GM23338 (cell line): ENCODE data around the gene FRMD4A. TPM values are rescaled to one million over a fixed set of nuclear protein-coding genes. Genes with fewer than 3 reads are reported as not detected.

Source experiments
- ATAC-seq: fragments of 200-7000 bp; cut with Tn5 transposase; 3 replicates; pipeline ENCODE4 v1.9.1; 2020
- DNase-seq: peaks from one replicate; pipeline ENCODE4 v3.0.0-alpha.2; 2015; ENCODE audit warnings: low spot score
- H2AFZ ChIP-seq: fragments of 200-600 bp; sonication (generic); 2 replicates; pipeline ENCODE4 v1.8.0; 2016; ENCODE audit warnings: antibody characterized with exemption, mild to moderate bottlenecking, moderate library complexity
- H3F3A ChIP-seq: fragments of 200-600 bp; sonication (generic); replicated peaks from 2 replicates; pipeline ENCODE4 v1.8.0; 2017; ENCODE audit warnings: antibody characterized with exemption, mixed run types, low read depth
- H3K27ac ChIP-seq: fragments of 200-600 bp; sonication (generic); 2 replicates; pipeline ENCODE4 v1.6.1; 2016; ENCODE audit warnings: low read depth
- H3K27me3 ChIP-seq: fragments of 200-600 bp; sonication (generic); 2 replicates; pipeline ENCODE4 v1.8.0; 2016; ENCODE audit warnings: mild to moderate bottlenecking, mixed run types, moderate library complexity; ENCODE audit not compliant: insufficient read depth
- H3K36me3 ChIP-seq: fragments of 200-600 bp; sonication (generic); 2 replicates; pipeline ENCODE4 v1.8.0; 2016; ENCODE audit warnings: mild to moderate bottlenecking; ENCODE audit not compliant: insufficient read depth
- H3K4me1 ChIP-seq: fragments of 200-600 bp; sonication (generic); 2 replicates; pipeline ENCODE4 v1.8.0; 2016; ENCODE audit warnings: mild to moderate bottlenecking, moderate library complexity; ENCODE audit not compliant: insufficient read depth
- H3K4me2 ChIP-seq: fragments of 200-600 bp; sonication (generic); 2 replicates; pipeline ENCODE4 v1.7.1; 2017; ENCODE audit warnings: mixed run types
- H3K4me3 ChIP-seq: fragments of 200-600 bp; sonication (generic); 2 replicates; pipeline ENCODE4 v1.6.1; 2016; ENCODE audit warnings: mixed run types
- H3K79me2 ChIP-seq: fragments of 200-600 bp; sonication (generic); replicated peaks from 2 replicates; pipeline ENCODE4 v1.8.0; 2017; ENCODE audit warnings: mild to moderate bottlenecking; ENCODE audit not compliant: insufficient read depth
- H3K9me2 ChIP-seq: fragments of 200-600 bp; sonication (generic); 2 replicates; pipeline ENCODE4 v1.8.0; 2017; ENCODE audit not compliant: insufficient read depth
- H4K20me1 ChIP-seq: fragments of 200-600 bp; sonication (generic); replicated peaks from 2 replicates; pipeline ENCODE4 v1.8.0; 2017; ENCODE audit warnings: mild to moderate bottlenecking; ENCODE audit not compliant: insufficient read depth
- H3K27ac Mint-ChIP-seq: 2 replicates; pipeline ENCODE4 v1.8.0; 2020; ENCODE audit warnings: inconsistent platforms, mild to moderate bottlenecking, moderate library complexity, mixed read lengths
- H3K27me3 Mint-ChIP-seq: 3 replicates; pipeline ENCODE4 v1.8.0; 2022; ENCODE audit warnings: low read depth, mild to moderate bottlenecking, moderate library complexity, mixed read lengths, inconsistent platforms; ENCODE audit not compliant: insufficient read depth, poor library complexity
- H3K36me3 Mint-ChIP-seq: 3 replicates; pipeline ENCODE4 v1.8.0; 2021; ENCODE audit warnings: low read depth, mild to moderate bottlenecking, inconsistent platforms, moderate library complexity, mixed read lengths
- H3K4me1 Mint-ChIP-seq: 3 replicates; pipeline ENCODE4 v1.8.0; 2020; ENCODE audit warnings: mild to moderate bottlenecking, inconsistent platforms, mixed read lengths
- H3K4me3 Mint-ChIP-seq: 3 replicates; pipeline ENCODE4 v1.8.0; 2021; ENCODE audit warnings: moderate library complexity, mild to moderate bottlenecking, inconsistent platforms, mixed read lengths
- H3K9me3 Mint-ChIP-seq: 3 replicates; pipeline ENCODE4 v1.8.0; 2020; ENCODE audit warnings: moderate library complexity, mild to moderate bottlenecking, inconsistent platforms, mixed read lengths
- CREB1 ChIP-seq: fragments of 250-450 bp; sonication (Bioruptor Pico); IDR thresholded peaks from 2 replicates; pipeline ENCODE4 v1.5.0; 2020; ENCODE audit warnings: low read depth, mild to moderate bottlenecking, moderate library complexity
- CTCF ChIP-seq, 2 experiments: fragments of 200-600 bp in 1 of 2; sonication (generic) in 1 of 2; conservative IDR thresholded peaks; 2 replicates each; pipeline versions ENCODE4 v1.5.1 to v1.6.1; 2016 to 2017; ENCODE audit warnings: antibody characterized with exemption in 2 of 2, low read depth in 2 of 2, mild to moderate bottlenecking in 2 of 2, moderate library complexity in 1 of 2
- ETS1 ChIP-seq: IDR thresholded peaks from 2 replicates; pipeline ENCODE4 v1.6.1; 2016; ENCODE audit warnings: antibody characterized with exemption
- EZH2 ChIP-seq: fragments of 200-600 bp; sonication (generic); IDR thresholded peaks from one replicate; pipeline ENCODE4 v1.8.0; 2017; ENCODE audit warnings: antibody characterized with exemption, mild to moderate bottlenecking, low read depth; ENCODE audit not compliant: unreplicated experiment
- EZH2phosphoT487 ChIP-seq: fragments of 200-600 bp; sonication (generic); IDR thresholded peaks from one replicate; pipeline ENCODE4 v1.8.1; 2018; ENCODE audit warnings: antibody characterized with exemption; ENCODE audit not compliant: unreplicated experiment
- JUNB ChIP-seq: IDR thresholded peaks from one replicate; pipeline ENCODE4 v1.6.1; 2016; ENCODE audit warnings: antibody characterized with exemption; ENCODE audit not compliant: unreplicated experiment
- NANOG ChIP-seq: IDR thresholded peaks from 2 replicates; pipeline ENCODE4 v1.6.1; 2016; ENCODE audit warnings: antibody characterized with exemption, borderline replicate concordance
- POLR2AphosphoS5 ChIP-seq: IDR thresholded peaks from 2 replicates; pipeline ENCODE4 v1.6.1; 2016; ENCODE audit warnings: antibody characterized with exemption, low read depth
- REST ChIP-seq: IDR thresholded peaks from one replicate; pipeline ENCODE4 v1.6.1; 2018; ENCODE audit warnings: antibody characterized with exemption; ENCODE audit not compliant: unreplicated experiment
- STAT1 ChIP-seq: IDR thresholded peaks from one replicate; pipeline ENCODE4 v1.6.1; 2016; ENCODE audit warnings: antibody characterized with exemption; ENCODE audit not compliant: unreplicated experiment
- ZNF114 ChIP-seq: fragments of 250-450 bp; sonication (Bioruptor Pico); IDR thresholded peaks from 2 replicates; pipeline ENCODE4 v1.5.0; 2020; ENCODE audit warnings: mild to moderate bottlenecking, moderate library complexity
- ZNF331 ChIP-seq: fragments of 250-450 bp; sonication (Bioruptor Pico); IDR thresholded peaks from 2 replicates; pipeline ENCODE4 v1.5.0; 2020; ENCODE audit warnings: low read depth, mild to moderate bottlenecking, moderate library complexity
- ZNF462 ChIP-seq: fragments of 250-450 bp; sonication (Bioruptor Pico); IDR thresholded peaks from 2 replicates; pipeline ENCODE4 v1.5.0; 2020; ENCODE audit warnings: mild to moderate bottlenecking, moderate library complexity
- polyA plus RNA-seq: library from polyadenylated mRNA; unstranded; fragments of >200 nt; fragmentation: Nextera tagmentation; extraction: Ambion mirVana; gene quantifications from 2 replicates; pipeline ENCODE4 v1.2.1, GENCODE V29; 2016
- total RNA-seq: library from RNA; depleted of rRNA; stranded (reverse); fragments of >200 nt; shearing (Covaris generic); gene quantifications from 2 replicates; pipeline ENCODE4 v1.2.3, GENCODE V29; 2014

Gene FRMD4A
- total and polyA plus RNA-seq, 2 experiments from 2014 or later, result 14.0 to 20.1 TPM

GRCh38 chr10:13631594-13631993, 699.1 kb downstream of the FRMD4A start:
- no peaks in the 10 kb centered on the region for H3K36me3 Mint-ChIP-seq
- no peaks in the 10 kb centered on the region for H3K9me2 ChIP-seq
- no peak for DNase-seq
- no peak overlapping the region for H3K4me2 ChIP-seq
- H3K4me3 ChIP-seq, result no peak overlapping the region
- ATAC-seq, result no peak
- no peak overlapping the region for H3K4me3 Mint-ChIP-seq
- no peak overlapping the region for H3K27ac Mint-ChIP-seq
- no peaks in the 10 kb centered on the region for H3K36me3 ChIP-seq
- H4K20me1 ChIP-seq, result no peaks in the 10 kb centered on the region
- no peaks in the 10 kb centered on the region for H3F3A ChIP-seq
- no peaks in the 10 kb centered on the region for H3K27me3 Mint-ChIP-seq
- no peaks in the 10 kb centered on the region for H3K9me3 Mint-ChIP-seq
- no peaks in the 10 kb centered on the region for H3K79me2 ChIP-seq
- no peaks in the 10 kb centered on the region for H3K27me3 ChIP-seq
- no peak overlapping the region for H3K27ac ChIP-seq
- peaks cover 17% of the 10 kb centered on the region for H3K4me1 ChIP-seq
- no peak overlapping the region for H2AFZ ChIP-seq
- TF ChIP-seq STAT1 (no peak), EZH2phosphoT487 (no peak), ZNF114 (CRISPR knock-in tag) (no peak), NANOG (no peak), JUNB (no peak), POLR2AphosphoS5 (no peak), CTCF (conservative IDR thresholded peaks at IDR 0.05; ENCODE audit: low read depth in 2 of 2) (no peak), ETS1 (no peak), ZNF462 (CRISPR knock-in tag) (no peak), CREB1 (CRISPR knock-in tag) (no peak), REST (no peak), EZH2 (no peak), ZNF331 (CRISPR knock-in tag) (no peak)
- H3K4me1 Mint-ChIP-seq, result peaks cover 7% of the 10 kb centered on the region
